MV-4-11 (cell line): ENCODE results near the gene FCF1.
"Not testable (repeated sequence)": the region's sequence is repeated elsewhere in the genome, so short reads cannot be mapped to it uniquely, and the experiment has no call there.

Experiments
- DNase-seq: peaks from one replicate; lab custom pipeline; 2025; lab: John Stamatoyannopoulos, UW

FCF1 gene

DNA sequence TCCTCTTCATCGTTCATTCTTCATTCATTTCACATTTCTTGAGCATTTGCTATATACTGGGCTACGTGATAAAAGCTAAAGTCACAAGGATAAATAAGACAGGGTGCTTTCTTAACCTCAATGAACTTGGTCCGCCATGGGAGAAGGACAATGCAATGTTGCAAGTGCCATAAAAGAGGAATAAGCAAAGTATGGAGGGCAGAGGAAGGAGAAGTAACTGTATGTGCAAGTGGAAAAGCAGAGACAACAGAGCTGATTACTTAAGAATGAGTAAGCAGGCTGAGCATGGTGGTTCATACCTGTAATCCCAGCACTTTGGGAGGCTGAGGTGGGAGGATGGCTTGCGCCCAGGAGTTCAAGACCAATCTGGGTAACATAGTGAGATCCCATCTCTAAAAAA is 14.5 kb upstream of the FCF1 start:
- peak; percentile 65 for DNase-seq

DNA sequence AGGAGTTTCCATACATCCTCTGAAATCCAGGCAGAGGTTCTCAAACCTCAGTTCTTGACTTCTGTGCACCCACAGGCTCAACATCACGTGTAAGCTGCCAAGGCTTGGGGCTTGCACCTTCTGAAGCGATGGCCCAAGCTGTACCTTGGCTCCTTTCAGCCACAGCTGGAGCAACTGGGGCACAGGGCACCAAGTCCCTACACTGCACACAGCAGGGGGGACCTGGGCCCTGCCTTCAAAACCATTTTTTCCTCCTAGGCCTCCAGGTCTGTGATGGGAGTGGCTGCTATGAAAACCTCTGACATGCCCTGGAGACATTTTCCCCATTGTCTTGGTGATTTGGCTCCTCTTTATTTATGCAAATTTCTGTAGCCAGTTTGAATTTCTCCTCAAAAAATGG is 10.7 kb upstream of the FCF1 start:
- DNase-seq: no peak

DNA sequence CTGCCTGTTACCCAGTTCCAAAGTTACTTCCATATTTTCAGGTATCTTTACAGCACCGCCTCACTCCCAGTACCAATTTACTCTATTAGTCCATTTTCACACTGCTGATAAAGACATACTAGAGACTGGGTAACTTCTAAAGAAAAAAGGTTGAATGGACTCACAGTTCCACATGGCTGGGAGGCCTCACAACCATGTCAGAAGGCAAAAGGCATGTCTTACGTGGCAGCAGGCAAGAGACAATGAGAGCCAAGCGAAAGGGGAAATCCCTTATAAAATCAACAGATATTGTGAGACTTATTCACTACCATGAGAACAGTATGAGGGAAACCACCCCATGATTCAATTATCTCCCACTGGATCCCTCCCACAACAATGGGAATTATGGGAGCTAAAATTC is 9.9 kb upstream of the FCF1 start:
- DNase-seq: no peak

DNA sequence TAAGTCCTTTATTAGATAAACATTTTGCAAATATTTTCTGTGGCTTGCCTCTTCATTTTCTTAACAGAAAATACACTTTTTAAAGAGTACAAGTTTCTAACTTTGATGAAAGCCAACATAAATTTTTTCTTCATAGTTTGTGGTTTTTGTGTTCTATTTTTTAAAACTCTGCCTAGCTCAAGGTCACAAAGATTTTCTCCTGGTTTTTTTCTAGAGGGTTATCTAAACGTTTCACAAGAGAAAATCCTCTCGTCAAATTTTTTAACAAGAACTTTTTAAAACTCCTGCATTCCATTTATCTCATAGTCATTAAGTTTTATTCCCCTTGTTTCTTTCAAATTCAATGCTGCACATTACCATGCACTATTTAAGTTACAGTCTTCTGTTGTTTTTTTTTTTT is 8.3 kb upstream of the FCF1 start:
- no peak for DNase-seq

DNA sequence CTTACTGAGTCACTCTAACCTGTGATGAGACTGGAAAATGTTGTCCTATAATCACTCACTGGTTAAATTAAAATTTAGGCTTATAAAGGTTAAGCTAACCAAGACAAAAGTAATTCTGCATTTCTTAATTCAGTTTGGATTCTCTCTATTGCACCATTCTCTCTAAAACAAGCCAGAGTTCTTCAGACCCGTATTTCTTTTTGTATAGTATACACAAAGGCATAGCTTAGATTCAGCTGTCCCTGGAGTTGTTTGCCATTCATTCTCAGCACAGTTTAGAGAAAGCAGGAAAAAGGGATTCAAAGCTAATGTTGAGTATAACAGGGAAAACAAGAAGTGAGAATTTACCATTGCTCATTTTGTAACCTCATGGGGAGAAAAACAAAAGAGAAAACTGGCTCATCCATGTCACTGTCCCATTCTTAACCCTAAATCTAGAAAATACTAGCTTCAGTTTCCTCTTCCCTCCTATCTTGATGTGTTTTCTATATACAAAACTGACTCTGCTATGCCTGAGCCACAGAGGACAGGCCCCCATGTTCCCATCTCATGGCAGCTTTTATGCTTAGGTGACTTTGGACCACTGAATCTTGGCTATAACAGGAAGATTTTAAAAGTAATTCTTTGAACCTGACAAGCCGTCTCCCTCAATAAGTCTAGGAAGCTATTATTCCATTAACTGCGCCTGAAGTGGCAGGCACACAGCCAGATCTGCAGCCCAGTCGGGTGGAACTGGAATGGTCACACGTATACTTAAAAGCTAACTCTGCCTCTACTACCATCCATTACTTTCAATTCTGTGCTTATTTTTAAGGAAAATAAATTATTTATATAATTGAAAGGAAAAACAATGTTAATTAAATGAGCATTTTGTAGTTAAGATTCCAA is 7.1 kb upstream of the FCF1 start:
- DNase-seq: peak; percentile 35

DNA sequence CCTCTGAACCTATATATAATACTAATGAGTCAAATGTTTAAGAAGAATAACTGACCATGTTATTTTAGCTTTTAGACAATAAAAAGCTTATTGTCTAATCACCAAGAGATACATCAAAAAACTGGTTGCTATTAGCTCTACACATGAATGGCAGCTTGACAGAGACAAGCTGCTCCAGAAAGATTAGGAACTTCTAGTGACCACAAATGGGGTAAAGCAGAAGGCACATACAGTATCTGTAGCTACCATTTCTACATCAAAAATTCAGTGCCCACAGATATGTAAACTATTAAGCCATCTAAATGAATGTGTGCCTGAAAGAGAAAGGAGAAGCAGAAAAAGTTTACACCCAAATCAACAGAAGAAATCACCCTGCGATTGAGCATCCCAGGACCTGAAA is 2.5 kb upstream of the FCF1 start:
- DNase-seq: no peak

DNA sequence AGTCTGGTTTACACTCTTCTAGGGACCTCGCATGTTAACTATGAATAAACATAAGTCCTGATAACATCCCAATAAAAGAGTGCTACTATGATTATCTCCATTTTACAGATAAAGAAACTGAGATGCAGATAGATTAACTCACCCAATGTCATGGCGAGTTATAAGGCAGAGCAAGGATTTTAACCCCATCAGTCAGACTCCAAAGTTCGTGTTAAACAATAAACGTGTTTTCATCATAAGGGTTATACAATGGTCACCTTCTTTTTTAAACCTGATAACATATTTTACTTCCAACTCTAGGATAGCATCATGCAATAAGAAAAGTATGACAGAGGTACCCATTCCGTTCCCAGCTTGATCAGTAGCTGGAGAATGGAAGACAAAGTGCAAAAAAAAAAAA is 1.3 kb upstream of the FCF1 start:
- DNase-seq: no peak

DNA sequence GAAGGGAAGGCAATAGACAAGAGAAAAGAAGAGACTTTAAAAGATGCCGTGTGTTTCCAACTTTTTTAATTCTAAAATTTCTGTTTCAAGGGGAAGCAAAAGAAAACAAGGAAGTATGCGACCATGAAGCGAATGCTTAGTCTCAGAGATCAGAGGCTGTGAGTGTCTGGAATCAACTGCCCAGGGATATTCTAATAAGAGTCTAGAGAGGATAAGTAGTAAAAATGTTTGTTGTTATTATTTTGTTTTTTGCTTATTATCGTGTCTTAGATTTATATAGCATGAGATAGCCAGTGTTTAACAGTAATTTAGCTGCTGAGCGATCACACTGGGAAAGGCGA is 421 bp downstream of the FCF1 start:
- no peak for DNase-seq

DNA sequence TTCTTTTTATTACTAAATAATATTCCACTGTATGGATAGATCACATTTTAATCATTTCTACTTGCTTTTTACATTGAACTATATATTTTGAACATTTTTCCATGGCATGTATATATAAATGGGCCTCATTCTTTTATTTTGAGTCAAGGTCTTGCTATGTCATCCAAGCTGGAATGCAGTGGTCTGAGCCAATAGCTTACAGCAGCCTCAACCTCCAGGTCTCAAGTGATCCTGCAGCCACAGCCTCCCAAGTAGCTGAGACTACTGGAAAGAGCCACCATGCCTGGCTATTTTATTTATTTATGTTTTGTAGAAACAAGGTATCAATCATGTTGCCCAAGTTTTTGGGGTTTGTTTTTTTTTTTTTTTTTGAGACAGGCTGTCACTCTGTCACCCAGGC is 7.6 kb downstream of the FCF1 start:
- no peak for DNase-seq

DNA sequence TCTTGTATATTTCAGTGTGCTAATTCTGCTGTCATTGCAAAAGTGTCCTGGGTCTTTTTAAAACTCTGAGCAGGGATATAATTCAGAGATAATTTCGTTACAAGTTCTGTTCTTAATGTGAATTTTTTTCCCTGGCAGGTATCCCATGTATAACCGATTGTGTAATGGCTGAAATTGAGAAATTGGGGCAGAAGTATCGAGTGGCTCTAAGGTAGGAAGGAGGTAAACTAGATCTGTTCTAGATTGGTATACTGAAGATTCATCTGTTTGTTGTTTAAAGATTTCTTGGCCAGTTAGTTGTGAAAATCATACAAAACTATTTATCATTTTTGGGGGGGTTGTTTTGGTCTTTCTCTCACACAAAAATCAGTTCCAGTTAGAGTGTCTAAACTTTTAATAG is 10.2 kb downstream of the FCF1 start:
- no peak for DNase-seq

DNA sequence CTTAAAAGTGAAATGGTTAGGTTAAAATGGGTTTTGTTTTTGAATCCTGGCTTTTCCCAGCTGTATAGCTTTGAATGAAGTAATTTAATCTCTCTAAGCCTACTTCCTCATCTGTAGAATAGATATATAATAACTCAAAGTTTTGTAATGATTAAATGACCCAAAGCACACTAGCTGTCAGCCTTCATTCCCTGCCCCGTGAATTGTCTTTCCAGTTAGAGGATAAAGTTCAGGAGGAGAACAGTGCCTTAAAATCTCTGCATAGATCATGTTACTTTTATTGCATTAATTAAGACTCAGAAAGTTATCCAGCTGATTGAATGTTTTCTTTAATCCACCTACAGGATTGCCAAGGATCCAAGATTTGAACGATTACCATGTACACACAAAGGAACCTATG is 19.4 kb downstream of the FCF1 start:
- DNase-seq: no peak

DNA sequence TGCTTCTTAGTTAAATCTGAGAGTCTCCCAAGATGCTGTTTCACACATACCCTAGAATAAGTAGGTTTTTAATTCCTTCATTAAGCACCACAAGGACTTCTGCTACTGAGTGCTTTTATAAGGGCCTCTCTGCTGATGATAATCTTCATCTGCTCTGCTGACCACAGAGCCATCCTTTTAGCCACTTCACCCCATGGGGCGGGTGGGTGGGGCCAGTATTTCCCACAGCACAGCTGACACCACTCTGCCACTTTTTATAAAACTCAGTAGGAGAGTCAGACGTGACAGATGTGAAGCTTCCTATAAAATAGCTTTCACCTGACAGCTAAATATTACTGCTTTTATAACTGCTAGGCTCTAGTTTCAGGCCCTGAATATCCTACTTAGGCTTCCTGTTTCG is 20.3 kb downstream of the FCF1 start:
- DNase-seq: no peak

DNA sequence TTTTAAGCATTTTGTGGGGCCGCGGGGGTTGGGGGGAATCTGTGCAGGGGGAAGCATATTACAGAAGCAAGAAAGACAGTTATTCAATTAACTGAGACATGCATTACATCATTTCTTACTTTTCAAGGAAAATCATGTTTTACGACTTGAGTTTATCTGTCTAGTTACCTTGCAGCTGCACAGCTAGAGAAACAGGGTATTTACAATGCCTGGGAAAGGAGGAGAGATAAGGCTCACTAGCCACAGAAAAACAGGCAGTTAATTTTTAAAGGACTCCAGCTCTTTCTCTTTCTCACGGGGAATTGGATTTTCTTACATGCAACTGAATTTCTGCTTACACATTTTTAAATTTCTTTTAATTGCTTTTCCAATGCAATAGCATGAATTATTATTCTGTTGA is 22.2 kb downstream of the FCF1 start:
- no peak for DNase-seq

DNA sequence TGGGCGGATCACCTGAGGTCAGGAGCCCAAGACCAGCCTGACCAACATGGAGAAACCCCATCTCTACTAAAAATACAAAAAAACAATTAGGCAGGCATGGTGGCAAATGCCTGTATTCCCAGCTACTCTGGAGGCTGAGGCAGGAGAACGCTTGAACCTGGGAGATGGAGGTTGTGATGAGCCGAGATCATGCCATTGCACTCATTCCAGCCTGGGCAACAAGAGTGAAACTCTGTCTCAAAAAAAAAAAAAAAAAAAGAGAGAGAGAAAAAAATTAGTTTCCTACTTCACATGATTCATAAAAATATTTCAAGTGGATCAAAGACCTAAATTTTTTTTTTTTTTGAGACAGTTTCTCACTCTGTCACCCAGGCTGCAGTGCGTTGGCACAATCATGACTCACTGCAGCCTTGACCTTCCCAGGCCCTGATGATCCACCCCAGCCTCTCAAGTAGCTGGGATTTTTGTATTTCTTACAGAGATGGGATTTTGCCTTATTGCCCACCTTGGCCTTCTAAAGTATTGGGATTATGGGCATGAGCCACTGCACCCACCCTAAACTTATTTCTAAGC is 24.9 kb downstream of the FCF1 start:
- no peak for DNase-seq

DNA sequence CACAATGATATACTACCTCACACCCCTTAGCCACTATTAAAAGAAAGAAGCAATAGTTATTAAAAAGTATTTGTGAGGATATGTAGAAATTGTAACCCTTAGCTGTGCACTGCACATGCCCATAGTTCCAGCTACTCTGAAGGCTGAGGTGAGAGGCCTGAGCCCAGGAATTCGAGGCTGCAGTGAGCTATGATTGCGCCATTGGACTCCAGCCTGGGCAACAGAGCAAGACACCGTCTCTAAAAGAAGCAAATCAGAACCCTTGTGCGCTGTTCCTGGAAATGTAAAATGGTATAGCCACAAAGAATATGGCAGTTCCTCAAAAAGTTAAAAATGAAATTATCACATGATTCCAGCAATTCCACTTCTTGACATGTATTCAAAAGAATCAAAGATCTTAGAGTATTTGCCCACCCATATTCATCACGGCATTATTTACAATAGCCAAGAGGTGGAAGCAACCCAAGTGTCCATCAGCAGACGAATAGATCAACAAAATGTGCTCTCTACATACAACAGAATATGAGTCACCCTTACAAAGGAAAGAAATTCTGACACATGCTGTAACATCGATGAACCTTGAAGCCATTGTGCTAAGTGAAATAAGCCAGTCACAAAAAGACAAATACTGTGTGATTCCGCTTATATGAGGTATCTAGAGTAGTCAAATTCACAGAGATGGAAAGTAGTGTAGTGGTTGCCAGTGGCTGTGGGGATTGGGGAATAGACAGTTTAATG is 26.5 kb downstream of the FCF1 start:
- peak; percentile 1 for DNase-seq

DNA sequence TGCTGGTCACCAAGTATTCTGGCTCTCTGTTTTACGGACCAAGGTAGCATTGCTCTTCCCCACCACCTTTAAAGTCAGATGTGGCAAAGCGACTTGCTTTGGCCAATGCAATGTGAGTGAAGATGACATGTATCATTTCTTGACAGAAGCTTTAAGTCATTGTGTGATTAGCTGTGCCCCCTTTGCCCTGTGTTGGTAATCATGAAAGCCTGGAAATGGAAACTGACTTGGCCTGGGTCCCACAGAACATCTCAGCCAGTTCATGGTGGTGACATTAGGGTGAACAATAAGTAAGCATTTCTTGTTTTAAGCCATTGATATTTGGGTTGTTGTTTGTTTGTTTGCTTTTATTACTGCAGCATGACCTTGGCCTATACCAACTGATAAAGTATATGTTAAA is 34.3 kb downstream of the FCF1 start:
- DNase-seq: no peak

DNA sequence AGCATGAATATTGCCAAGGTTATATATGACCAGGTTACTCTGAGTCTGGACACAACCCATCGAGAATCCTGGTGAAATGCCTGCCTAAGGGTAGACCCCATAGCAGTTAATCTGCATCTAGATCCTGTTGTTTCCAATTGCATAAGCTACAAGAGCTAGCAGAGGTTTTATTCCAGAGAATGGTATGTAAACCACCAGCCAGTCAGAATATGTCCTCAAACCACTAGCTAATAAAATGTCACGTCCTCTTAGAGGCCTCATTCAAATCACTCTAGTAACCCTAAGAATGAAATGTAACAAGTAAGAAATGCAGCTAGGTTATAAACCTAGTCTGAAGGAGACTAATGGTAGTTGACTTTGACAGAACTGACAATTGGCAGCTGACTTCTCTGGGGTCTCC is 41.2 kb downstream of the FCF1 start:
- no peak for DNase-seq

DNA sequence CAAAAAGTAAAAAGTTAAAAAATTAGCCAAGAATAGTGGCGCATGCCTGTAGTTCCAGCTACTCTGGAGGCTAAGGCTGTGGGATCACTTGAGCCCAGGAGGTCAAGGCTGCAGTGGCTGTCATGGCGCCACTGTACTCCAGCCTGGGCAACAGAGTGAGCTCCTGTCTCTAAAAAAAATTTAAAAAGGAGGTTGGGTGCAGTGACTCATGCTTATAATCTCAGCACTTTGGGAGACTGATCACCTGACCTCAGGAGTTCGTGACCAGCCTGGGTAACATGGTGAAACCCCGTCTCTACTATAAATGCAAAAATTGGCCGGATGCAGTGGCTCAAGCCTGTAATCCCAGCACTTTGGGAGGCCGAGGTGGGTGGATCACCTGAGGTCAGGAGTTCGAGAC is 42.0 kb downstream of the FCF1 start:
- DNase-seq: no peak

DNA sequence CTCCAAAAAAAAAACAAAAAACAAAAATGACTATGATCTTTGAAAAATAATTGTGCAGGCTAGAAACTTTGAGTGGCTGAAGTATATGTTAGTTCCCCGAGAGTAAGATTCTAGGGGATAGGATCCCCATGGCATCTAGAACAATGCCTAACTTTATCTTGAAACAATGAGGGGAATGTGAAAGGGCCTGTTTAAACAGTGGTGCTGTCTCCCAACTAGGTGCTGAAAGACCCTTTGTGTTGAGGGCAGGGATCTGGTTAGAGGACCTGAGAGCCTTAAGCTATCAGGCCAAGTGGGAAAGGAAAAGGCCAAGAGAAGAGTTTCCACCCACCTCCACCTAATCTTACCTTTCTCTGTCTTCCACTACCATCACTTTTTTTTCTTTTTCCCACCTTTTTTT is 43.4 kb downstream of the FCF1 start:
- no peak for DNase-seq

DNA sequence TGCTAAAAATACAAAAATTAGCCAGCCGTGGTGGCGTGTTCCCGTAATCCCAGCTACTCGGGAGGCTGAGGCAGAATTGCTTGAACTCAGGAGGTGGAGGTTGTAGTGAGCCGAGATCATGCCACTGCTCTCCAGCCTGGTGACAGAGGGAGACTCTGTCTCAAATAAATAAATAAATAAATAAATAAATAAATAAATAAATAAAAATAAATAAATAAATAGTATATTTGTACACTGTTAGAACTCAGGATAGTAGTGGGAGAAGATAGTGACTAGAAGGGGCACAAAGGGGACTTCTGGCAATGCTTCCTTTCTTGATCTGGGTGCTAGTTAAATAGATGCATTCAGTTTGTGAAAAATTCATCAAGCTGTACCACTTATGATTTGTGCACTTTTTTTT is 45.6 kb downstream of the FCF1 start:
- not testable (repeated sequence) for DNase-seq

DNA sequence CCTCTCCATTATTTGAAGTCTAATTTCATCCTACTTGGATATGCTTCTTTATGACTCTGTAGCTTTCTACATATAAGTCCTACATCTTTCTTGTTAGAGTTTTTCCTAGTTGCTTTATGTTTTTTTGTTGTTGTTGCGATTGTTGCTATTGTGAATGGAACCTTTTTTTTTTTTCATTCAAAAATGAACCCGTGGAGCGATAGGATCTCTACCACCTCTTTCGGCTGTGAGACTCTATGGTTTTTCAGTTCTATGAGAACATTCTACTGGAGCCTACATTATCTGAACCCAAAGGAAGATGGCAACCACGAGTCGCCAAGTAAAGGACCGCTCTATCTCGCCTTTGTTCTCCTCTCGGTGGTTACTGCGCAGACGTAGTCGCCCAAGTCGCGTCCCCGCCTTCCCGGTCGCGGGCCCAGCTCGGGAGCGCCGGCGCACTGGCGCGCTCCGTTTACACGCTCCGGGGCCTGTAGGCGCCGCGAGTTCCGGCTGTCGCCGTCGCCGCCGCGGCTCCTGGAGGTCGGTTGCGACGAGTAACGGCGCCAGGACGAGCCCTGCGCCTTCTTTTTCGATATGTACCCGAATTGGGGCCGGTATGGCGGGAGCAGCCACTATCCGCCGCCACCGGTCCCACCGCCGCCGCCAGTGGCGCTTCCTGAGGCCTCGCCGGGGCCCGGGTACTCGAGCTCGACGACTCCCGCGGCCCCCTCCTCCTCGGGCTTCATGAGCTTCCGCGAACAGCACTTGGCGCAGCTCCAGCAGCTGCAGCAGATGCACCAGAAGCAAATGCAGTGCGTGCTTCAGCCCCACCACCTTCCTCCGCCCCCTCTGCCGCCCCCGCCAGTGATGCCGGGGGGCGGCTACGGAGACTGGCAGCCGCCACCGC is 50.2 kb downstream of the FCF1 start, which contains the start of gene YLPM1:
Gene YLPM1, plus strand, starts transcription at position 400 of the 886 bp plus-strand sequence. Its CDS starts 174 bp downstream, at position 574.
- DNase-seq: peak; percentile 97
